K562 (cell line): ENCODE data around the gene FNDC11. TPM values are rescaled to one million over a fixed set of nuclear protein-coding genes. Genes with fewer than 3 reads are reported as not detected.

ENCODE experiments used
- ATF2 ChIP-seq: sonication (generic); formaldehyde crosslinking; IDR thresholded peaks from 2 replicates; pipeline ENCODE4 v1.8.1; 2022; ENCODE audit warnings: missing genetic modification reagents
- HSF4 ChIP-seq: fragments of 250-450 bp; sonication (Bioruptor Pico); IDR thresholded peaks from 2 replicates; pipeline ENCODE4 v2.1.2; 2022; ENCODE audit warnings: mild to moderate bottlenecking, moderate library complexity, borderline replicate concordance
- MAX ChIP-seq: sonication (generic); formaldehyde crosslinking; IDR thresholded peaks from 2 replicates; pipeline ENCODE4 v1.9.0; 2022; ENCODE audit warnings: mild to moderate bottlenecking, missing genetic modification reagents
- MGA ChIP-seq: fragments of 450-650 bp; IDR thresholded peaks from 2 replicates; pipeline ENCODE4 v1.6.1; 2016; ENCODE audit warnings: mild to moderate bottlenecking, moderate library complexity
- NRF1 ChIP-seq, 2 experiments: fragments of 450-650 bp; IDR thresholded peaks in 1 of 2; conservative IDR thresholded peaks in 1 of 2; 2 replicates each; pipeline ENCODE4 v1.6.1; 2014; ENCODE audit warnings: mild to moderate bottlenecking in 2 of 2
- ZBTB33 ChIP-seq: sonication (generic); formaldehyde crosslinking; IDR thresholded peaks from 2 replicates; pipeline ENCODE4 v1.8.1; 2023; ENCODE audit warnings: mild to moderate bottlenecking, missing genetic modification reagents
- ZBTB49 ChIP-seq: sonication (generic); formaldehyde crosslinking; IDR thresholded peaks from 2 replicates; pipeline ENCODE4 v1.8.0; 2022; ENCODE audit warnings: missing genetic modification reagents, mild to moderate bottlenecking, borderline replicate concordance
- polyA plus RNA-seq, 8 experiments: library from polyadenylated mRNA; depleted of rRNA in 4 of 8; stranded (reverse) in 5 of 8; unstranded in 3 of 8; fragments of >200 nt; fragmentation: Nextera tagmentation in 2 of 8; fragmentation: Illumina TruSeq in 1 of 8; extraction: Ambion mirVana in 2 of 8; extraction: Trizol in 1 of 8; gene quantifications; 2 replicates each; pipeline versions ENCODE4 v1.2.1 to v1.2.3, GENCODE V29; 2011 to 2014; ENCODE audit warnings: inconsistent platforms in 1 of 8, missing spikeins in 1 of 8
- total RNA-seq, 7 experiments: library from RNA; depleted of rRNA in 6 of 7; stranded (reverse); fragments of >200 nt in 6 of 7; fragmentation: Illumina TruSeq in 2 of 7; extraction: Trizol in 2 of 7; gene quantifications; 2 replicates each; pipeline versions ENCODE4 v1.2.1 to v1.2.3, GENCODE V29; 2011 to 2021; ENCODE audit warnings: low replicate concordance in 1 of 7

FNDC11 gene
- total and polyA plus RNA-seq, 9 of the 15 experiments (the other 6 are each of a cell fraction or from before 2014, with no cell fraction given), result 0.08 to 2.3 (median 0.64) TPM; not detected in 2

- TF ChIP-seq MGA (peak; percentile 79), ZBTB49 (0 out of 2 replicates have a peak, but pooled peaks have one; percentile 64), HSF4 (no peak), ATF2 (CRISPR knock-in tag) (0 out of 2 replicates have a peak, but pooled peaks have one; percentile 12), NRF1 (conservative IDR thresholded peaks at IDR 0.05 in 1 of 2, IDR thresholded peaks at IDR 0.05 in 1 of 2) (peak; percentile 62), MAX (CRISPR knock-in tag) (peak; percentile 94), ZBTB33 (CRISPR knock-in tag) (peak; percentile 87)
These were observed 18.9 kb upstream of the FNDC11 start (continued) for GRCh38 chr20:63534831-63535651.
